Activated T-helper 1 cell treated with anti-CD3 and anti-CD28 coated beads, Interleukin-12 subunit alpha, Interleukin-12 subunit beta, Interleukin-2, Interleukin-4 antibody, amounts not matched to agents 30 ng/mL and 10 ng/mL and 1 ng/mL, durations not matched to agents 14 hours and 24 hours and 36 hours (primary cell): ENCODE data around the gene FPGS. TPM values are rescaled to one million over a fixed set of nuclear protein-coding genes. Genes with fewer than 3 reads are reported as not detected.
"Not testable (repeated sequence)": the region's sequence is repeated elsewhere in the genome, so short reads cannot be mapped to it uniquely, and the experiment has no call there.

Source experiments
- DNase-seq: peaks from one replicate; pipeline ENCODE4 v3.0.0; 2021; ENCODE audit warnings: low spot score
- H3K27ac Mint-ChIP-seq: one replicate; pipeline ENCODE4 v1.8.0; 2021; ENCODE audit warnings: mild to moderate bottlenecking, mixed read lengths
- H3K27me3 Mint-ChIP-seq: one replicate; pipeline ENCODE4 v1.8.0; 2022; ENCODE audit warnings: mild to moderate bottlenecking, moderate library complexity, mixed read lengths; ENCODE audit not compliant: insufficient read depth
- H3K36me3 Mint-ChIP-seq: one replicate; pipeline ENCODE4 v1.8.0; 2021; ENCODE audit warnings: low read depth, mixed read lengths
- H3K4me1 Mint-ChIP-seq: one replicate; pipeline ENCODE4 v1.8.0; 2021; ENCODE audit warnings: low read depth, mixed read lengths
- H3K4me3 Mint-ChIP-seq: one replicate; pipeline ENCODE4 v1.8.0; 2021; ENCODE audit warnings: mild to moderate bottlenecking, moderate library complexity, mixed read lengths
- H3K9me3 Mint-ChIP-seq: one replicate; pipeline ENCODE4 v1.8.0; 2021; ENCODE audit warnings: mixed read lengths
- intact Hi-C: fragments of 100-400 bp; cut with micrococcal nuclease; formaldehyde crosslinking; loops from one replicate; pipeline ENCODE4 v1.15.1; 2024
- total RNA-seq: library from RNA; stranded (reverse); gene quantifications from 2 replicates; pipeline ENCODE4 v1.2.3, GENCODE V29; 2022

Gene FPGS
- total RNA-seq, 1 donor from 2014 or later, result 130 TPM

GRCh38 chr9:127776195-127776923, 26.3 kb upstream of the FPGS start:
- peaks cover 22% of the 10 kb centered on the region for H3K36me3 Mint-ChIP-seq
- no peaks in the 10 kb centered on the region for H3K9me3 Mint-ChIP-seq
- intact Hi-C loops, result loop anchor here (1.0 to 10.0 kb wide), 3 partner anchors 9 to 552 kb away; partner anchors contain the start of gene ZNF79
- peaks cover 57% of the 10 kb centered on the region for H3K4me1 Mint-ChIP-seq
- peak overlapping the region; percentile 100 for H3K27ac Mint-ChIP-seq
- peak; percentile 73 for DNase-seq
- peak overlapping the region; percentile 100 for H3K4me3 Mint-ChIP-seq
- H3K27me3 Mint-ChIP-seq, result no peaks in the 10 kb centered on the region

GRCh38 chr9:127776924-127777289, 25.8 kb upstream of the FPGS start:
- H3K4me1 Mint-ChIP-seq, result peaks cover 58% of the 10 kb centered on the region
- DNase-seq, result no peak

GRCh38 chr9:127777368-127777980, 25.2 kb upstream of the FPGS start:
- Mint-ChIP-seq H3K9me3 (no peaks in the 10 kb centered on the region), H3K4me1 (peaks cover 61% of the 10 kb centered on the region), H3K36me3 (peaks cover 21% of the 10 kb centered on the region), H3K27ac (peak overlapping the region; percentile 100), H3K27me3 (no peaks in the 10 kb centered on the region), H3K4me3 (peak overlapping the region; percentile 100)
- intact Hi-C loops, result loop anchor here (10.0 kb wide), 2 partner anchors 353 to 553 kb away; partner anchors contain the start of gene ZNF79
- DNase-seq, result no peak

More at GRCh38 chr9:127776924-127777289, 25.8 kb upstream of the FPGS start:
- peak overlapping the region; percentile 100 for H3K27ac Mint-ChIP-seq
- peaks cover 21% of the 10 kb centered on the region for H3K36me3 Mint-ChIP-seq
- H3K4me3 Mint-ChIP-seq, result peak overlapping the region; percentile 100
- intact Hi-C loops, result loop anchor here (1.0 to 10.0 kb wide), 3 partner anchors 8 to 552 kb away; partner anchors contain the start of gene ZNF79
- no peaks in the 10 kb centered on the region for H3K27me3 Mint-ChIP-seq
- no peaks in the 10 kb centered on the region for H3K9me3 Mint-ChIP-seq

GRCh38 chr9:127778280-127779135, 24.2 kb upstream of the FPGS start, which contains the start of gene SH2D3C:
Gene SH2D3C (minus strand): TSS chr9:127778666. CDS start chr9:127778627, 39 bp downstream.
- peak; percentile 51 for DNase-seq
- H3K9me3 Mint-ChIP-seq, result no peaks in the 10 kb centered on the region
- peaks cover 22% of the 10 kb centered on the region for H3K36me3 Mint-ChIP-seq
- H3K27me3 Mint-ChIP-seq, result no peaks in the 10 kb centered on the region
- intact Hi-C loops, result loop anchor here (1.0 to 10.0 kb wide), 3 partner anchors 7 to 554 kb away; partner anchors contain the start of gene ZNF79
- peak within 1 kb of the TSS; percentile 100 for H3K4me3 Mint-ChIP-seq
- H3K4me1 Mint-ChIP-seq, result peaks cover 71% of the 10 kb centered on the region
- H3K27ac Mint-ChIP-seq, result peak within 1 kb of the TSS; percentile 100

DNA sequence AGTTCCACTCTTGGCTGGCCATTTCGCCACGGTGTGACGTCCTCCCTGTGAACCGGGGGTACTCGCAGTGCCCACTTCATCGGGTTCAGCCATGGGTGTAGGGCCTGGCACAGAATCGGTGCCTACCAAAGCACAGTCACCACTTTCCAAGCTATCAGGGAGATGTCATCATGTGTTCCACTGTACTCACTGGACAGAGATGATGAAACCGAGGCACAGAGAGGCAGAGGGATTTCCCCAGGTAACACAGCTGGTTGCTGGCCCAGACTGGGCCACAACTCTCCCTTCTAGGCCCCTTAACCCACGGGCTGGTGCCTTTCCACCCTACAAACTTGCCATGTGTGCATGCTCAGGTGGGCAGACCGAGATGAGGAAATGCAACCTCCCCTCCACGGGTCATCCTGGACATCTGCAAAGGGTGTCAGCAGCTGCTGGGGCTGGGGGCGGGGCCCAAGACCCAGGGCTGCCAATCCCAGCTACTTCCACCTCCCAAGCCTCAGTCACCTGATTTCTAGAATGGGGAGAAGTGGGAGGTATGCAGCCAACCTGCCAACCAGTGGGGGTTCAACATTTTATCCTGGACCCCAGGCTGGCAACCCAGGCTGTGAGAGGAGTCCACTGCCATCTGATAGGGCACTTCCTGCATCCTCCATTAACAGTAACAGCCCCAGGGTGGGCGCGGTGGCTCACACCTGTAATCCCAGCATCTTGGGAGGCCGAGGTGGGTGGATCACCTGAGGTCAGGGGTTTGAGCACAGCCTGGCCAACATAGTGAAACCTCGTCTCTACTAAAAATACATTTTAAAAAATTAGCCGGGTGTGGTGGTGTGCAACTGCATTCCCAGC, 23.3 kb upstream of the FPGS start:
- H3K4me3 Mint-ChIP-seq, result peak overlapping the region; percentile 100
- no peaks in the 10 kb centered on the region for H3K9me3 Mint-ChIP-seq
- DNase-seq, result peak; percentile 52
- H3K36me3 Mint-ChIP-seq, result peaks cover 17% of the 10 kb centered on the region
- no peaks in the 10 kb centered on the region for H3K27me3 Mint-ChIP-seq
- H3K27ac Mint-ChIP-seq, result peak overlapping the region; percentile 99
- peaks cover 74% of the 10 kb centered on the region for H3K4me1 Mint-ChIP-seq
- intact Hi-C loops, result loop anchor here (1.0 to 10.0 kb wide), 3 partner anchors 8 to 555 kb away; partner anchors contain the start of gene ZNF79

- Mint-ChIP-seq H3K27ac (peak overlapping the region; percentile 99), H3K27me3 (no peaks in the 10 kb centered on the region), H3K36me3 (peaks cover 15% of the 10 kb centered on the region), H3K4me3 (peak overlapping the region; percentile 30), H3K4me1 (peaks cover 74% of the 10 kb centered on the region), H3K9me3 (no peaks in the 10 kb centered on the region)
- DNase-seq, result no peak
- intact Hi-C loops, result no loop called here
These were observed 22.4 kb upstream of the FPGS start for GRCh38 chr9:127780126-127780885.

DNA sequence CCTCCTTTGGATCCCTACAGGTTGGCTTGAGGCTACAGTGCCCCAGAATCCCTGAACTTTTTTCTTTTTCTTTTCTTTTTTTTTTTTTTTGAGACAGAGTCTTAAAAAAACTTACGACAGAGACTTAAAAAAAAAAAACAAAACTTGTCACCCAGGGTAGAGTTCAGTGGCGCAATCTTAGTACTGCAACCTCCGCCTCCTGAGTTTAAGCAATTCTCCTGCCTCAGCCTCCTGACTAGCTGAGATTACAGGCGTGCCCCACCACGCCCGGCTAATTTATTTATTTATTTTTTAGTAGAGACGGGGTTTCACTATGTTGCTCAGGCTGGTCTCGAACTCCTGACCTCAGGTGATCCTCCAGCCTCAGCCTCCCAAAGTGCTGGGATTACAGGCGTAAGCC, 21.8 kb upstream of the FPGS start:
- H3K4me3 Mint-ChIP-seq, DNase-seq, H3K27me3 Mint-ChIP-seq, H3K9me3 Mint-ChIP-seq, intact Hi-C loops: not testable (repeated sequence)
- peaks cover 15% of the 10 kb centered on the region for H3K36me3 Mint-ChIP-seq
- H3K27ac Mint-ChIP-seq, result peak overlapping the region; percentile 29
- peaks cover 74% of the 10 kb centered on the region for H3K4me1 Mint-ChIP-seq

DNA sequence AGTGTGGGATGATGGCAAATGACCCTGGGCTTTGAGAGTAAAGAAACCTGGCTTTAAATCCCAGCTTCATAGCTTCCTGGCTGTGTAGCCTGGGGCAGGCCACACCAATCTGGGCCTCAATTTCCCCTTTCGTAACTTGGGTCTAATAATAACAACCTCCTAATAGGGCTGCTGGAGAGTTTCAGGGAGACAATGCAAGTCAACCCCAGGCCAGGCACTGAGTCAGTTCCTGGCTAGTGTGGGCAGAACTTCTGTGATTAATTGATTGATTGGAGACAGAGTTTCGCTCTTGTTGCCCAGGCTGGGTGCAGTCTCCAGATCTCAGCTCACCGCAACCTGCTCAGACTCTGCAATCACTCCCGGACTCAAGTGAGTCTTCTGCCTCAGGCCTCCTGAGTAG, 20.9 kb upstream of the FPGS start:
- Mint-ChIP-seq H3K9me3 (no peaks in the 10 kb centered on the region), H3K4me3 (peak overlapping the region; percentile 42), H3K4me1 (peaks cover 70% of the 10 kb centered on the region), H3K27me3 (no peaks in the 10 kb centered on the region), H3K27ac (peak overlapping the region; percentile 81), H3K36me3 (peaks cover 19% of the 10 kb centered on the region)
- no peak for DNase-seq
- intact Hi-C loops, result no loop called here

DNA sequence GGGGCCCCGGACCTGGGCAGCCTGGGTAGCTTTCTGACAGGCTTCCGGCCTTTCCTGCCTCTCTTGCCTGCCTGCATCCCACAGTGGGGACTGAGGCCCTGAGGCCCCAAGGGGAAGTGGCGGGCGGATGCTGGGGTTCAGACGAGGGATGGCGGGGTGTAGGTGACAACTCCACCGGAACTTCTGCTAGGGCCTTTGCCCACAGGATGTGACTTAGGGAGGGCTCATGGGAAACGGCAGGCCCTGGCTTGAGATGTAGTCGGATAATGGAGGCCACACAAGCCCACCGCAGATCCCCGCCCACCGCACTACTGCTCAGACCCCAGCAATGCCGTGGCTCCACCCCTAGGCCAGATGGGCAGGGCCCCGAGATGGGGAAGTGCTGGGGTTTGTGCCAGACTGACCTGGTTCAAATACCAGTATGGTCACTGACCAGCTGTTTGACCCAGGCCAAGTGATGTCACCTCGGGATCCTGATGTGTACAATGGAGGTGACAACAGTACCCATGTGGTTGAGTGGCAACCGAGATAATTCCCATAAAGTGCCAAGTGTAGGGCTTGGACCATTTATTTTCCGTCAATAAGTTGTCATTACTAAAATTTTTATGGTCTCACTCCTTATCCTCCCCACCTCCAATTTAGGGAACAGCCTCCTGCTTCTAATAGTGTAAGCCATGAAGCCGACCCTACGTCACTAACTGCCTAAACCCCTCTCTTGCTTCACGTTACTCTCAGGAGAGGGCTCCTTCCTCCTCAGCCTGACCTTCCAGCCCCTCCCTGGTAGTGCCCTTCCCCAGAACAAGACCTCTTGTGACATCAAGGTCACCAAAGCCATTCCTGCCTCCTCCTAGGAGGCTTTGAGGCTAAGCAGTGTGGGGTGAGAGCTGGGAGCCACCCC, 19.3 kb upstream of the FPGS start:
- intact Hi-C loops, result no loop called here
- H3K27ac Mint-ChIP-seq, result peak overlapping the region; percentile 99
- peaks cover 22% of the 10 kb centered on the region for H3K36me3 Mint-ChIP-seq
- peak overlapping the region; percentile 81 for H3K4me3 Mint-ChIP-seq
- no peaks in the 10 kb centered on the region for H3K27me3 Mint-ChIP-seq
- no peaks in the 10 kb centered on the region for H3K9me3 Mint-ChIP-seq
- peak; percentile 77 for DNase-seq
- peaks cover 69% of the 10 kb centered on the region for H3K4me1 Mint-ChIP-seq

GRCh38 chr9:127785023-127785932, 17.4 kb upstream of the FPGS start:
- peaks cover 67% of the 10 kb centered on the region for H3K4me1 Mint-ChIP-seq
- peak overlapping the region; percentile 99 for H3K27ac Mint-ChIP-seq
- no peaks in the 10 kb centered on the region for H3K27me3 Mint-ChIP-seq
- peaks cover 40% of the 10 kb centered on the region for H3K36me3 Mint-ChIP-seq
- H3K4me3 Mint-ChIP-seq, result peak overlapping the region; percentile 96
- intact Hi-C loops, result loop anchor here (1.0 to 5.0 kb wide), 6 partner anchors 9 to 282 kb away; partner anchors contain the start of genes NAIF1, SLC25A25 and TOR2A
- no peaks in the 10 kb centered on the region for H3K9me3 Mint-ChIP-seq
- DNase-seq, result peak; percentile 87
